MM.1S (cell line): ENCODE results near the gene RHOJ.

Experiments
- EZH2 ChIP-seq: fragments of 300-600 bp; sonication (generic); optimal IDR thresholded peaks from 2 replicates; pipeline ENCODE3; 2017; ENCODE audit warnings: low read depth, mild to moderate bottlenecking, antibody characterized with exemption, low read length, mixed read lengths
- TF ChIP-seq, protein P1 (sequence below): fragments of 300-600 bp; sonication (generic); IDR thresholded peaks from 2 replicates; pipeline ENCODE4 v1.5.1; 2016; ENCODE audit warnings: antibody characterized with exemption, low read length, mixed read lengths

DNA sequence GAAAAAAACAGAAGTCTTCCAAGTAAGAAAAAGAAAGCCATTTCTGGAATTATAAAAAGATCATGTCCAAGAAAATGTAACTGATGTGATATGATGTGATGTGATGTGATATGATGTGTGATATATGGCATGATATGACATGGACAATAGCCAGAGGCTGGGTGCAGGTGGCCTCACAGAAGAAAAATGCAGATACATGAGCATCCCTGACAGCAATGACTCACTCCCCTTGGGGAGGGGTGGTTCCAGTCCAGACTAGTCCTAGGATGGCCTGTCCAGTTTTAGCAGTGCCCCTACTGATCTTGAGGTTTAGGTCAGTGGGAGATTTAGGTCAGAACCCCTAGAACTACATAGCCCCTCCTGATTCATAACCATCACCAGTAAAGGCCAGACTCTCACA, 3.5 kb upstream of the RHOJ start:
- TF ChIP-seq, protein P1, sequence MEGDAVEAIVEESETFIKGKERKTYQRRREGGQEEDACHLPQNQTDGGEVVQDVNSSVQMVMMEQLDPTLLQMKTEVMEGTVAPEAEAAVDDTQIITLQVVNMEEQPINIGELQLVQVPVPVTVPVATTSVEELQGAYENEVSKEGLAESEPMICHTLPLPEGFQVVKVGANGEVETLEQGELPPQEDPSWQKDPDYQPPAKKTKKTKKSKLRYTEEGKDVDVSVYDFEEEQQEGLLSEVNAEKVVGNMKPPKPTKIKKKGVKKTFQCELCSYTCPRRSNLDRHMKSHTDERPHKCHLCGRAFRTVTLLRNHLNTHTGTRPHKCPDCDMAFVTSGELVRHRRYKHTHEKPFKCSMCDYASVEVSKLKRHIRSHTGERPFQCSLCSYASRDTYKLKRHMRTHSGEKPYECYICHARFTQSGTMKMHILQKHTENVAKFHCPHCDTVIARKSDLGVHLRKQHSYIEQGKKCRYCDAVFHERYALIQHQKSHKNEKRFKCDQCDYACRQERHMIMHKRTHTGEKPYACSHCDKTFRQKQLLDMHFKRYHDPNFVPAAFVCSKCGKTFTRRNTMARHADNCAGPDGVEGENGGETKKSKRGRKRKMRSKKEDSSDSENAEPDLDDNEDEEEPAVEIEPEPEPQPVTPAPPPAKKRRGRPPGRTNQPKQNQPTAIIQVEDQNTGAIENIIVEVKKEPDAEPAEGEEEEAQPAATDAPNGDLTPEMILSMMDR: no peak
- no peak for TF ChIP-seq EZH2
